Cardiac fibroblast (primary cell): ENCODE measurements around the gene IL6R.
A peak's percentile ranks its signal among the peaks of the same experiment; 100 is the strongest.

Experiments
- DNase-seq, 2 donors: peaks; one replicate each; pipeline versions ENCODE4 v3.0.0 to v3.0.0-alpha.2; 2010; ENCODE audit warnings: low read depth in 2 of 2
- H3K4me3 ChIP-seq, 2 donors: replicated peaks in 1 of 2; 1 replicate in 1 of 2; 2 replicates in 1 of 2; pipeline ENCODE4 v1.5.1; 2011; ENCODE audit warnings: low read depth in 2 of 2, low read length in 2 of 2, mild to moderate bottlenecking in 2 of 2, moderate library complexity in 1 of 2
- CTCF ChIP-seq: IDR thresholded peaks from one replicate; pipeline ENCODE4 v1.5.1; 2011; ENCODE audit warnings: low read depth, mild to moderate bottlenecking, low read length, inconsistent platforms

The IL6R gene

GRCh38 chr1:154463512-154463990, 58.4 kb downstream of the IL6R start:
- no peak for TF ChIP-seq CTCF
- H3K4me3 ChIP-seq, result no peak overlapping the region
- DNase-seq, result no peak

GRCh38 chr1:154465621-154466195, 60.6 kb downstream of the IL6R start:
- DNase-seq, result no peak
- TF ChIP-seq CTCF, result no peak
- H3K4me3 ChIP-seq, result no peak overlapping the region

GRCh38 chr1:154466206-154466605, 61.1 kb downstream of the IL6R start:
- no peak overlapping the region for H3K4me3 ChIP-seq
- no peak for TF ChIP-seq CTCF
- DNase-seq, result no peak

- TF ChIP-seq CTCF, result peak; percentile 22
- DNase-seq, result peak in 1 of 2 donors; percentile 23
- H3K4me3 ChIP-seq, result no peak overlapping the region
Measured at GRCh38 chr1:154466921-154467417, 61.8 kb downstream of the IL6R start.

GRCh38 chr1:154467434-154468102, 62.4 kb downstream of the IL6R start:
- DNase-seq, result no peak
- TF ChIP-seq CTCF, result no peak

GRCh38 chr1:154468535-154469250, 63.5 kb downstream of the IL6R start:
- no peak overlapping the region for H3K4me3 ChIP-seq
- no peak for DNase-seq
- TF ChIP-seq CTCF, result no peak

More at GRCh38 chr1:154467434-154468102, 62.4 kb downstream of the IL6R start:
- no peak overlapping the region for H3K4me3 ChIP-seq
